Measurements from ENCODE around the gene AOC1. TPM values are rescaled to one million over a fixed set of nuclear protein-coding genes. Genes with fewer than 3 reads are reported as not detected.

AOC1 gene
- total RNA-seq, 1 donor from 2014 or later = under 0.01 TPM

DNA sequence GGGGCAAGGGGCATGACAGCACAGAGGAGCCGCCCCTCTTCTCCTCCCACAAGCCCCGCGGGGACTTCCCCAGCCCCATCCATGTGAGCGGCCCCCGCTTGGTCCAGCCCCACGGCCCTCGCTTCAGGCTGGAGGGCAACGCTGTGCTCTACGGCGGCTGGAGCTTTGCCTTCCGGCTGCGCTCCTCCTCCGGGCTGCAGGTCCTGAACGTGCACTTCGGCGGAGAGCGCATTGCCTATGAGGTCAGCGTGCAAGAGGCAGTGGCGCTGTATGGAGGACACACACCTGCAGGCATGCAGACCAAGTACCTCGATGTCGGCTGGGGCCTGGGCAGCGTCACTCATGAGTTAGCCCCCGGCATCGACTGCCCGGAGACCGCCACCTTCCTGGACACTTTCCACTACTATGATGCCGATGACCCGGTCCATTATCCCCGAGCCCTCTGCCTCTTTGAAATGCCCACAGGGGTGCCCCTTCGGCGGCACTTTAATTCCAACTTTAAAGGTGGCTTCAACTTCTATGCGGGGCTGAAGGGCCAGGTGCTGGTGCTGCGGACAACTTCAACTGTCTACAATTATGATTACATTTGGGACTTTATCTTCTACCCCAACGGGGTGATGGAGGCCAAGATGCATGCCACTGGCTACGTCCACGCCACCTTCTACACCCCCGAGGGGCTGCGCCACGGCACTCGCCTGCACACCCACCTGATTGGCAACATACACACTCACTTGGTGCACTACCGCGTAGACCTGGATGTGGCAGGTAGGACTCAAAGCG lies 5.1 kb downstream of the AOC1 start:
- Histone ChIP-seq H3K9me3 (ENCODE audit: control insufficient read depth in 3 of 3, low read length in 3 of 3) (no peaks in the 10 kb centered on the region), H3K27ac (ENCODE audit: low read depth, low read length) (no peak overlapping the region), H3K36me3 (ENCODE audit: control insufficient read depth in 3 of 3, insufficient read depth in 3 of 3, low read length in 3 of 3) (no peaks in the 10 kb centered on the region), H3K4me1 (ENCODE audit: control insufficient read depth in 3 of 3, insufficient read depth in 3 of 3, low read length in 3 of 3) (no peaks in the 10 kb centered on the region), H3K9ac (ENCODE audit: low read depth in 1 of 3, low read length in 3 of 3) (no peak overlapping the region), H3K27me3 (ENCODE audit: control insufficient read depth in 3 of 3, insufficient read depth in 3 of 3, low read length in 3 of 3) (peaks cover 18 to 20% (median 19%) of the 10 kb centered on the region in 3 donors), H3K4me3 (ENCODE audit: low read length in 3 of 3) (no peak overlapping the region)

GRCh38 chr7:150858236-150859197 lies 6.2 kb downstream of the AOC1 start:
- Histone ChIP-seq H3K4me3 (ENCODE audit: low read length in 3 of 3) (no peak overlapping the region), H3K9ac (ENCODE audit: low read depth in 1 of 3, low read length in 3 of 3) (no peak overlapping the region), H3K4me1 (ENCODE audit: control insufficient read depth in 3 of 3, insufficient read depth in 3 of 3, low read length in 3 of 3) (no peaks in the 10 kb centered on the region)

GRCh38 chr7:150860291-150860977 lies 8.1 kb downstream of the AOC1 start:
- H3K4me3 ChIP-seq (ENCODE audit: low read length in 3 of 3) = no peak overlapping the region
- no peaks in the 10 kb centered on the region for H3K4me1 ChIP-seq (ENCODE audit: control insufficient read depth in 3 of 3, insufficient read depth in 3 of 3, low read length in 3 of 3)
- H3K36me3 ChIP-seq (ENCODE audit: control insufficient read depth in 3 of 3, insufficient read depth in 3 of 3, low read length in 3 of 3) = no peaks in the 10 kb centered on the region
- H3K27ac ChIP-seq (ENCODE audit: low read depth, low read length) = no peak overlapping the region
- H3K27me3 ChIP-seq (ENCODE audit: control insufficient read depth in 3 of 3, insufficient read depth in 3 of 3, low read length in 3 of 3) = peaks cover 0 to 16% (median 12%) of the 10 kb centered on the region in 3 donors
- H3K9me3 ChIP-seq (ENCODE audit: control insufficient read depth in 3 of 3, low read length in 3 of 3) = peaks cover 0 to 2% (median 0%) of the 10 kb centered on the region in 3 donors
- H3K9ac ChIP-seq (ENCODE audit: low read depth in 1 of 3, low read length in 3 of 3) = no peak overlapping the region

More at GRCh38 chr7:150858236-150859197, 6.2 kb downstream of the AOC1 start:
- Histone ChIP-seq H3K9me3 (ENCODE audit: control insufficient read depth in 3 of 3, low read length in 3 of 3) (no peaks in the 10 kb centered on the region), H3K36me3 (ENCODE audit: control insufficient read depth in 3 of 3, insufficient read depth in 3 of 3, low read length in 3 of 3) (no peaks in the 10 kb centered on the region), H3K27me3 (ENCODE audit: control insufficient read depth in 3 of 3, insufficient read depth in 3 of 3, low read length in 3 of 3) (peaks cover 14 to 16% (median 15%) of the 10 kb centered on the region in 3 donors), H3K27ac (ENCODE audit: low read depth, low read length) (no peak overlapping the region)

DNA sequence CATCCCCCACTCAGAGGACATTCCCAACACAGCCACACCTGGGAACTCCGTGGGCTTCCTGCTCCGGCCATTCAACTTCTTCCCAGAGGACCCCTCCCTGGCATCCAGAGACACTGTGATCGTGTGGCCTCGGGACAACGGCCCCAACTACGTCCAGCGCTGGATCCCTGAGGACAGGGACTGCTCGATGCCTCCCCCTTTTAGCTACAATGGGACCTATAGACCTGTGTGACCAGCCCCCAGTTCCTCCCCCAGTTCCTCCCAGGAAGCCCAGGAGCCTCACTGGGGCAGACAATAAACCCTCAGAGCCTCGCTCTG lies 8.6 kb downstream of the AOC1 start:
- H3K27me3 ChIP-seq (ENCODE audit: control insufficient read depth in 3 of 3, insufficient read depth in 3 of 3, low read length in 3 of 3) = peaks cover 0 to 16% (median 12%) of the 10 kb centered on the region in 3 donors
- no peaks in the 10 kb centered on the region for H3K4me1 ChIP-seq (ENCODE audit: control insufficient read depth in 3 of 3, insufficient read depth in 3 of 3, low read length in 3 of 3)
- no peak overlapping the region for H3K27ac ChIP-seq (ENCODE audit: low read depth, low read length)
- H3K9me3 ChIP-seq (ENCODE audit: control insufficient read depth in 3 of 3, low read length in 3 of 3) = peaks cover 0 to 2% (median 0%) of the 10 kb centered on the region in 3 donors
- no peak overlapping the region for H3K4me3 ChIP-seq (ENCODE audit: low read length in 3 of 3)
- H3K36me3 ChIP-seq (ENCODE audit: control insufficient read depth in 3 of 3, insufficient read depth in 3 of 3, low read length in 3 of 3) = no peaks in the 10 kb centered on the region
- no peak overlapping the region for H3K9ac ChIP-seq (ENCODE audit: low read depth in 1 of 3, low read length in 3 of 3)

- Histone ChIP-seq H3K4me1 (ENCODE audit: control insufficient read depth in 3 of 3, insufficient read depth in 3 of 3, low read length in 3 of 3) (no peaks in the 10 kb centered on the region), H3K9ac (ENCODE audit: low read depth in 1 of 3, low read length in 3 of 3) (no peak overlapping the region), H3K27me3 (ENCODE audit: control insufficient read depth in 3 of 3, insufficient read depth in 3 of 3, low read length in 3 of 3) (peaks cover 0 to 20% (median 12%) of the 10 kb centered on the region in 3 donors), H3K36me3 (ENCODE audit: control insufficient read depth in 3 of 3, insufficient read depth in 3 of 3, low read length in 3 of 3) (no peaks in the 10 kb centered on the region), H3K9me3 (ENCODE audit: control insufficient read depth in 3 of 3, low read length in 3 of 3) (peaks cover 0 to 5% (median 3%) of the 10 kb centered on the region in 3 donors), H3K4me3 (ENCODE audit: low read length in 3 of 3) (no peak overlapping the region), H3K27ac (ENCODE audit: low read depth, low read length) (no peak overlapping the region)
These were observed 10.0 kb downstream of the AOC1 start for GRCh38 chr7:150862356-150862755.

- Histone ChIP-seq H3K9me3 (ENCODE audit: control insufficient read depth in 3 of 3, low read length in 3 of 3) (peaks cover 0 to 5% (median 3%) of the 10 kb centered on the region in 3 donors), H3K27ac (ENCODE audit: low read depth, low read length) (no peak overlapping the region), H3K27me3 (ENCODE audit: control insufficient read depth in 3 of 3, insufficient read depth in 3 of 3, low read length in 3 of 3) (peaks cover 0 to 10% (median 7%) of the 10 kb centered on the region in 3 donors), H3K4me3 (ENCODE audit: low read length in 3 of 3) (no peak overlapping the region), H3K36me3 (ENCODE audit: control insufficient read depth in 3 of 3, insufficient read depth in 3 of 3, low read length in 3 of 3) (no peaks in the 10 kb centered on the region), H3K4me1 (ENCODE audit: control insufficient read depth in 3 of 3, insufficient read depth in 3 of 3, low read length in 3 of 3) (no peaks in the 10 kb centered on the region), H3K9ac (ENCODE audit: low read depth in 1 of 3, low read length in 3 of 3) (no peak overlapping the region)
These were observed 11.6 kb downstream of the AOC1 start for GRCh38 chr7:150863946-150864345.

GRCh38 chr7:150866932-150867564 lies 14.7 kb downstream of the AOC1 start:
- Histone ChIP-seq H3K9ac (ENCODE audit: low read depth in 1 of 3, low read length in 3 of 3) (no peak overlapping the region), H3K27me3 (ENCODE audit: control insufficient read depth in 3 of 3, insufficient read depth in 3 of 3, low read length in 3 of 3) (peaks cover 0 to 12% (median 0%) of the 10 kb centered on the region in 3 donors), H3K4me1 (ENCODE audit: control insufficient read depth in 3 of 3, insufficient read depth in 3 of 3, low read length in 3 of 3) (no peaks in the 10 kb centered on the region), H3K4me3 (ENCODE audit: low read length in 3 of 3) (no peak overlapping the region), H3K9me3 (ENCODE audit: control insufficient read depth in 3 of 3, low read length in 3 of 3) (peaks cover 0 to 9% (median 3%) of the 10 kb centered on the region in 3 donors), H3K36me3 (ENCODE audit: control insufficient read depth in 3 of 3, insufficient read depth in 3 of 3, low read length in 3 of 3) (no peaks in the 10 kb centered on the region), H3K27ac (ENCODE audit: low read depth, low read length) (no peak overlapping the region)

- H3K4me1 ChIP-seq (ENCODE audit: control insufficient read depth in 3 of 3, insufficient read depth in 3 of 3, low read length in 3 of 3) = no peaks in the 10 kb centered on the region
- H3K9me3 ChIP-seq (ENCODE audit: control insufficient read depth in 3 of 3, low read length in 3 of 3) = peaks cover 0 to 9% (median 3%) of the 10 kb centered on the region in 3 donors
- no peak overlapping the region for H3K4me3 ChIP-seq (ENCODE audit: low read length in 3 of 3)
- H3K27ac ChIP-seq (ENCODE audit: low read depth, low read length) = no peak overlapping the region
- no peaks in the 10 kb centered on the region for H3K36me3 ChIP-seq (ENCODE audit: control insufficient read depth in 3 of 3, insufficient read depth in 3 of 3, low read length in 3 of 3)
- H3K9ac ChIP-seq (ENCODE audit: low read depth in 1 of 3, low read length in 3 of 3) = no peak overlapping the region
- H3K27me3 ChIP-seq (ENCODE audit: control insufficient read depth in 3 of 3, insufficient read depth in 3 of 3, low read length in 3 of 3) = peaks cover 0 to 12% (median 0%) of the 10 kb centered on the region in 3 donors
These were observed 15.3 kb downstream of the AOC1 start for GRCh38 chr7:150867605-150868004.

GRCh38 chr7:150869467-150869866 lies 17.1 kb downstream of the AOC1 start:
- Histone ChIP-seq H3K27me3 (ENCODE audit: control insufficient read depth in 3 of 3, insufficient read depth in 3 of 3, low read length in 3 of 3) (peaks cover 0 to 7% (median 0%) of the 10 kb centered on the region in 3 donors), H3K9me3 (ENCODE audit: control insufficient read depth in 3 of 3, low read length in 3 of 3) (peaks cover 0 to 9% (median 3%) of the 10 kb centered on the region in 3 donors), H3K27ac (ENCODE audit: low read depth, low read length) (no peak overlapping the region), H3K4me3 (ENCODE audit: low read length in 3 of 3) (no peak overlapping the region), H3K36me3 (ENCODE audit: control insufficient read depth in 3 of 3, insufficient read depth in 3 of 3, low read length in 3 of 3) (no peaks in the 10 kb centered on the region), H3K9ac (ENCODE audit: low read depth in 1 of 3, low read length in 3 of 3) (no peak overlapping the region), H3K4me1 (ENCODE audit: control insufficient read depth in 3 of 3, insufficient read depth in 3 of 3, low read length in 3 of 3) (no peaks in the 10 kb centered on the region)
